Fibroblast of mammary gland (primary cell): ENCODE results near the gene SLC16A7.

ENCODE experiments used
- DNase-seq: peaks from one replicate; pipeline ENCODE4 v3.0.0-alpha.2; 2010; ENCODE audit warnings: low read depth
- H3K4me3 ChIP-seq: 2 replicates; pipeline ENCODE4 v1.5.1; 2011; ENCODE audit warnings: low read depth, mild to moderate bottlenecking, low read length, moderate library complexity; ENCODE audit not compliant: control insufficient read depth
- CTCF ChIP-seq: conservative IDR thresholded peaks from 2 replicates; pipeline ENCODE4 v1.5.1; 2011; ENCODE audit warnings: low read depth, low read length, inconsistent platforms; ENCODE audit not compliant: control insufficient read depth, insufficient read depth

The SLC16A7 gene

GRCh38 chr12:59634254-59634653 lies 38.4 kb downstream of the SLC16A7 start:
- DNase-seq, result no peak
- no peak for TF ChIP-seq CTCF

GRCh38 chr12:59636945-59637691 lies 41.3 kb downstream of the SLC16A7 start:
- TF ChIP-seq CTCF, result no peak
- DNase-seq, result no peak
- H3K4me3 ChIP-seq, result no peak overlapping the region

More at GRCh38 chr12:59634254-59634653, 38.4 kb downstream of the SLC16A7 start:
- no peak overlapping the region for H3K4me3 ChIP-seq

- no peak for DNase-seq
- no peak overlapping the region for H3K4me3 ChIP-seq
- TF ChIP-seq CTCF, result no peak
These were observed 41.9 kb downstream of the SLC16A7 start for GRCh38 chr12:59637692-59638070.

GRCh38 chr12:59643550-59643949 lies 47.7 kb downstream of the SLC16A7 start:
- TF ChIP-seq CTCF, result no peak
- no peak for DNase-seq
- no peak overlapping the region for H3K4me3 ChIP-seq

GRCh38 chr12:59645242-59645641 lies 49.4 kb downstream of the SLC16A7 start:
- no peak overlapping the region for H3K4me3 ChIP-seq
- no peak for DNase-seq
- no peak for TF ChIP-seq CTCF

GRCh38 chr12:59646636-59647035 lies 50.8 kb downstream of the SLC16A7 start:
- DNase-seq, result peak; percentile 25
- TF ChIP-seq CTCF, result no peak
- no peak overlapping the region for H3K4me3 ChIP-seq
